Activated naive CD8-positive, alpha-beta T cell treated with anti-CD3 and anti-CD28 coated beads, Interleukin-2, amount 50 U/mL, for 24 hours (primary cell): ENCODE results near the gene BRS3.

Source experiments
- ATAC-seq: fragments of 150-1000 bp; cut with Tn5 transposase; one replicate; pipeline ENCODE4 v1.10.0; 2021
- DNase-seq: peaks from one replicate; pipeline ENCODE4 v3.0.0; 2021
- H3K27ac Mint-ChIP-seq: one replicate; pipeline ENCODE4 v1.8.0; 2021; ENCODE audit warnings: mild to moderate bottlenecking, mixed read lengths
- H3K27me3 Mint-ChIP-seq: one replicate; pipeline ENCODE4 v1.8.0; 2021; ENCODE audit warnings: mixed read lengths
- H3K36me3 Mint-ChIP-seq: one replicate; pipeline ENCODE4 v1.8.0; 2021; ENCODE audit warnings: low read depth, mixed read lengths
- H3K4me1 Mint-ChIP-seq: one replicate; pipeline ENCODE4 v1.8.0; 2021; ENCODE audit warnings: mixed read lengths
- H3K4me3 Mint-ChIP-seq: one replicate; pipeline ENCODE4 v1.8.0; 2021; ENCODE audit warnings: mild to moderate bottlenecking, moderate library complexity, mixed read lengths
- H3K9me3 Mint-ChIP-seq: one replicate; pipeline ENCODE4 v1.8.0; 2021; ENCODE audit warnings: mixed read lengths

Gene BRS3

GRCh38 chrX:136473663-136474062 is 14.1 kb upstream of the BRS3 start:
- H3K9me3 Mint-ChIP-seq: no peaks in the 10 kb centered on the region
- H3K4me1 Mint-ChIP-seq: no peaks in the 10 kb centered on the region
- no peaks in the 10 kb centered on the region for H3K27me3 Mint-ChIP-seq
- DNase-seq: no peak
- H3K27ac Mint-ChIP-seq: no peak overlapping the region
- H3K4me3 Mint-ChIP-seq: no peak overlapping the region
- H3K36me3 Mint-ChIP-seq: no peaks in the 10 kb centered on the region
- no peak for ATAC-seq

GRCh38 chrX:136475236-136475635 is 12.5 kb upstream of the BRS3 start:
- ATAC-seq (no peak), DNase-seq (no peak)
- Mint-ChIP-seq H3K36me3 (no peaks in the 10 kb centered on the region), H3K4me3 (no peak overlapping the region), H3K4me1 (no peaks in the 10 kb centered on the region), H3K9me3 (no peaks in the 10 kb centered on the region), H3K27ac (no peak overlapping the region), H3K27me3 (no peaks in the 10 kb centered on the region)

- Mint-ChIP-seq H3K27ac (no peak overlapping the region), H3K27me3 (no peaks in the 10 kb centered on the region), H3K9me3 (no peaks in the 10 kb centered on the region)
Observed at GRCh38 chrX:136476501-136476900, 11.2 kb upstream of the BRS3 start.

GRCh38 chrX:136477026-136477425 is 10.7 kb upstream of the BRS3 start:
- DNase-seq: no peak
- no peak overlapping the region for H3K27ac Mint-ChIP-seq

More at GRCh38 chrX:136476501-136476900, 11.2 kb upstream of the BRS3 start:
- DNase-seq (no peak), ATAC-seq (no peak)
- Mint-ChIP-seq H3K4me1 (no peaks in the 10 kb centered on the region), H3K36me3 (no peaks in the 10 kb centered on the region), H3K4me3 (no peak overlapping the region)

GRCh38 chrX:136480383-136480782 is 7.4 kb upstream of the BRS3 start:
- Mint-ChIP-seq H3K36me3 (no peaks in the 10 kb centered on the region), H3K27ac (no peak overlapping the region), H3K9me3 (no peaks in the 10 kb centered on the region), H3K4me1 (no peaks in the 10 kb centered on the region), H3K4me3 (no peak overlapping the region), H3K27me3 (peaks cover 3% of the 10 kb centered on the region)
- DNase-seq (no peak), ATAC-seq (no peak)

More at GRCh38 chrX:136477026-136477425, 10.7 kb upstream of the BRS3 start:
- ATAC-seq: no peak
- Mint-ChIP-seq H3K4me3 (no peak overlapping the region), H3K4me1 (no peaks in the 10 kb centered on the region), H3K27me3 (no peaks in the 10 kb centered on the region), H3K36me3 (no peaks in the 10 kb centered on the region), H3K9me3 (no peaks in the 10 kb centered on the region)

GRCh38 chrX:136488706-136489105 is 959 bp downstream of the BRS3 start:
- no peaks in the 10 kb centered on the region for H3K4me1 Mint-ChIP-seq
- H3K27me3 Mint-ChIP-seq: peaks cover 24% of the 10 kb centered on the region
- H3K36me3 Mint-ChIP-seq: no peaks in the 10 kb centered on the region
- no peak overlapping the region for H3K27ac Mint-ChIP-seq
- DNase-seq (no peak), ATAC-seq (no peak)
- no peaks in the 10 kb centered on the region for H3K9me3 Mint-ChIP-seq
- H3K4me3 Mint-ChIP-seq: no peak overlapping the region

GRCh38 chrX:136491832-136492231 is 4.1 kb downstream of the BRS3 start:
- ATAC-seq (no peak), DNase-seq (no peak)
- H3K4me3 Mint-ChIP-seq: no peak overlapping the region
- H3K4me1 Mint-ChIP-seq: peaks cover 6% of the 10 kb centered on the region
- H3K9me3 Mint-ChIP-seq: no peaks in the 10 kb centered on the region
- no peak overlapping the region for H3K27ac Mint-ChIP-seq
- no peaks in the 10 kb centered on the region for H3K36me3 Mint-ChIP-seq
- peaks cover 12% of the 10 kb centered on the region for H3K27me3 Mint-ChIP-seq

GRCh38 chrX:136493011-136493410 is 5.3 kb downstream of the BRS3 start:
- ATAC-seq (no peak), DNase-seq (no peak)
- Mint-ChIP-seq H3K9me3 (no peaks in the 10 kb centered on the region), H3K27ac (no peak overlapping the region), H3K4me1 (peaks cover 6% of the 10 kb centered on the region), H3K36me3 (peaks cover 1% of the 10 kb centered on the region), H3K27me3 (peaks cover 9% of the 10 kb centered on the region), H3K4me3 (no peak overlapping the region)

GRCh38 chrX:136495043-136495442 is 7.3 kb downstream of the BRS3 start:
- DNase-seq (no peak), ATAC-seq (no peak)
- H3K4me1 Mint-ChIP-seq: peaks cover 19% of the 10 kb centered on the region
- no peak overlapping the region for H3K4me3 Mint-ChIP-seq
- H3K27ac Mint-ChIP-seq: no peak overlapping the region
- H3K36me3 Mint-ChIP-seq: peaks cover 4% of the 10 kb centered on the region
- peaks cover 2% of the 10 kb centered on the region for H3K27me3 Mint-ChIP-seq
- no peaks in the 10 kb centered on the region for H3K9me3 Mint-ChIP-seq

- no peaks in the 10 kb centered on the region for H3K27me3 Mint-ChIP-seq
- no peaks in the 10 kb centered on the region for H3K9me3 Mint-ChIP-seq
- H3K36me3 Mint-ChIP-seq: peaks cover 9% of the 10 kb centered on the region
- DNase-seq (no peak), ATAC-seq (no peak)
- H3K4me1 Mint-ChIP-seq: peaks cover 19% of the 10 kb centered on the region
- H3K27ac Mint-ChIP-seq: peak overlapping the region; percentile 94
- H3K4me3 Mint-ChIP-seq: peak overlapping the region; percentile 85
Observed at GRCh38 chrX:136496186-136496763, 8.5 kb downstream of the BRS3 start.

GRCh38 chrX:136496764-136497555 is 9.2 kb downstream of the BRS3 start:
- H3K4me3 Mint-ChIP-seq: peak overlapping the region; percentile 94
- H3K27me3 Mint-ChIP-seq: no peaks in the 10 kb centered on the region
- H3K36me3 Mint-ChIP-seq: peaks cover 12% of the 10 kb centered on the region
- peak overlapping the region; percentile 94 for H3K27ac Mint-ChIP-seq
- DNase-seq: peak; percentile 80
- peaks cover 19% of the 10 kb centered on the region for H3K4me1 Mint-ChIP-seq
- ATAC-seq: peak; percentile 85
- no peaks in the 10 kb centered on the region for H3K9me3 Mint-ChIP-seq

GRCh38 chrX:136497556-136498052 is 9.9 kb downstream of the BRS3 start, which contains the start of gene HTATSF1:
HTATSF1 (plus strand) TSS chrX:136497592; CDS start chrX:136497685, 93 bp downstream.
- ATAC-seq (peak; percentile 7), DNase-seq (no peak)
- no peaks in the 10 kb centered on the region for H3K9me3 Mint-ChIP-seq
- no peaks in the 10 kb centered on the region for H3K27me3 Mint-ChIP-seq
- peaks cover 19% of the 10 kb centered on the region for H3K4me1 Mint-ChIP-seq
- peak within 1 kb of the TSS; percentile 94 for H3K27ac Mint-ChIP-seq
- peak within 1 kb of the TSS; percentile 94 for H3K4me3 Mint-ChIP-seq
- H3K36me3 Mint-ChIP-seq: peaks cover 12% of the 10 kb centered on the region

GRCh38 chrX:136519069-136519468 is 31.3 kb downstream of the BRS3 start:
- Mint-ChIP-seq H3K9me3 (no peaks in the 10 kb centered on the region), H3K27me3 (no peaks in the 10 kb centered on the region), H3K4me3 (no peak overlapping the region), H3K4me1 (peaks cover 7% of the 10 kb centered on the region), H3K27ac (no peak overlapping the region), H3K36me3 (no peaks in the 10 kb centered on the region)
- ATAC-seq: no peak
- no peak for DNase-seq

- Mint-ChIP-seq H3K36me3 (no peaks in the 10 kb centered on the region), H3K27me3 (no peaks in the 10 kb centered on the region), H3K4me1 (peaks cover 7% of the 10 kb centered on the region), H3K27ac (no peak overlapping the region), H3K9me3 (no peaks in the 10 kb centered on the region), H3K4me3 (no peak overlapping the region)
- DNase-seq: no peak
- no peak for ATAC-seq
Observed at GRCh38 chrX:136523770-136524169, 36.0 kb downstream of the BRS3 start.
